ENCODE measurements around the gene UCK2. TPM values are rescaled to one million over a fixed set of nuclear protein-coding genes. Genes with fewer than 3 reads are reported as not detected.

The UCK2 gene
- total RNA-seq, 1 donor from 2014 or later = 110 TPM

DNA sequence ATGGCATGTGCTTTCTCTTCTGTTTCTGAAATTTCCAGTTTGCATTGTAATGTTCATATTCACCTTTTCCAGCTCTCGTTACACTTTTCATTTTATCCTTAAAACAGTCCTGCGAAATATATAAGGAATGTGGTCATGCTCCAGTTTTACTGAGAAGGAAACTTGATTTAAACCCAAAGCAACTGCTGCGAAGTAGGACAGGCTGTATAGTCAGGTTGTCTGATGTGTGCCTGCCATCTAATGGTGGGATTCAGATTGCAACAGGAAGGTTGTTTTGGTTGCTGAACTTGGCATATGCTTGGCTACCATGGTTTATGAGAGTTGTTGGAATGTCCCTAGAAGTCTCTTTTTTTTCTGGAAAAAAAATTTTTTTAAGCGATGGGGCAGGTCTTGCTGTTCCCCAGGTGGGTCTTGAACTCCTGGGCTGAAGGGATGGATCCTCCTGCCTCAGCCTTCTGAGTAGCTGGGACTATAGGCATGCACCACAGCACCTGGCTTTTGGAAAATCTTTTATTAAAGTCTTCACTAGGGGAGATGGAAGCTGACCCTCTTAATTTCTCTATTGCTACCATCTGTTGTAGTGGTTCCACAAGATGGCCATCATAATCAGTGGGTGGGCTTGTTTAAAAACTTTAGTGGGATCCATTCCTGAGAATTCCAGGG lies 86.9 kb downstream of the UCK2 start:
- no peaks in the 10 kb centered on the region for H3K9me3 Mint-ChIP-seq
- intact Hi-C loops (cut with micrococcal nuclease) = loop anchor here (1.0 to 2.0 kb wide), 5 partner anchors 87 to 521 kb away; partner anchors contain the start of genes TMCO1 and UCK2
- peaks cover 2% of the 10 kb centered on the region for H3K36me3 Mint-ChIP-seq (ENCODE audit: low read depth)
- H3K27me3 Mint-ChIP-seq = no peaks in the 10 kb centered on the region
- DNase-seq = peak; percentile 93
- H3K4me1 Mint-ChIP-seq = peaks cover 5% of the 10 kb centered on the region
- no peak overlapping the region for H3K4me3 Mint-ChIP-seq
- H3K27ac Mint-ChIP-seq = no peak overlapping the region

DNA sequence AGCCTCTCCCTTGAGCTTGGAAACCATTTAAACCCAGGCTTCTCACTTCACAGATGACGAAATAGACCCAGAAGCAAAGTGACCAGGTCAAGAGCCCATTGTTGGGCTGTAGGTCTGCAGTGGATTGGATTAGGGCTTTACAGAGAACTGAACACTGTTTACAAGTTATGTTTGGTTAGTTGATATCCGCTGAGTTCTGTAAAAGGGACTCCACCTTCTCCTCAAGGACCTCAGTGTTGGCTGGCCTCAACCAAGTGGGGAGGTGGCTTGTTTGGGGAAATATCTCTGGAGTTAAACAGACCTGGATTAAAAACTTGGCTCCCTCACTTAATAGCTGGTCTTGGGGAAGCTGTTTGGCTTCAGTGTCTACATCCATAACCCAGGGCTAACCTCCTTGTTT lies 88.1 kb downstream of the UCK2 start:
- Mint-ChIP-seq H3K27ac (no peak overlapping the region), H3K36me3 (ENCODE audit: low read depth) (peaks cover 2% of the 10 kb centered on the region), H3K4me3 (no peak overlapping the region), H3K27me3 (peaks cover 2% of the 10 kb centered on the region), H3K4me1 (peaks cover 5% of the 10 kb centered on the region), H3K9me3 (no peaks in the 10 kb centered on the region)
- intact Hi-C loops (cut with micrococcal nuclease) = loop anchor here (2.0 kb wide), 1 partner anchor 147 kb away; the partner anchor contains the start of gene TMCO1
- DNase-seq = no peak

DNA sequence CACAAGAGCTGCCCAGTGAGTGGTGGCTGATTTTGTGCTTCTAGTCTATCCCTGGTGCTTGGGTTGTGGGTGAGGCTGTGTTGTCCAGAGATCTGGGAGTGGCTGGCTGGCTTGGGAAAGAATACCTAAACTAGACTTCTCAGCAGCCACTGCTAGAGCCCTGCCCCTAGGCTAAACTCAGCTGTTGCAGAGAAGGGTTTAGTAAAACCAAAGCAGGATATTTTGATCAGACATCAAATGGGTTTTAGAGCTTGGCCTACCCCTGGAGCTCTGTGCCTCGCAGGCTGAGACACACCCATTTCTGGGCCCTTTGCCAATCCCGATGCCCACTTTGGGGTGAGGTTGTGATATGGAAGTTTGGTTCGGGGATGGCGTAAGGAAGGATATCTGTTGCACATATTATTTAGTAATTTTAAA lies 88.5 kb downstream of the UCK2 start:
- Mint-ChIP-seq H3K9me3 (no peaks in the 10 kb centered on the region), H3K4me1 (peaks cover 5% of the 10 kb centered on the region), H3K27ac (no peak overlapping the region), H3K36me3 (ENCODE audit: low read depth) (peaks cover 2% of the 10 kb centered on the region), H3K27me3 (peaks cover 2% of the 10 kb centered on the region), H3K4me3 (no peak overlapping the region)
- DNase-seq = no peak
- intact Hi-C loops (cut with micrococcal nuclease) = loop anchor here (2.0 kb wide), 1 partner anchor 147 kb away; the partner anchor contains the start of gene TMCO1

- no peak for DNase-seq
- H3K27me3 Mint-ChIP-seq = peaks cover 2% of the 10 kb centered on the region
- H3K4me1 Mint-ChIP-seq = peaks cover 5% of the 10 kb centered on the region
- peaks cover 2% of the 10 kb centered on the region for H3K36me3 Mint-ChIP-seq (ENCODE audit: low read depth)
- intact Hi-C loops (cut with micrococcal nuclease) = no loop called here
- H3K9me3 Mint-ChIP-seq = no peaks in the 10 kb centered on the region
- no peak overlapping the region for H3K27ac Mint-ChIP-seq
- H3K4me3 Mint-ChIP-seq = no peak overlapping the region
Measured at GRCh38 chr1:165917166-165917565, 89.8 kb downstream of the UCK2 start.

- Mint-ChIP-seq H3K27me3 (peaks cover 15% of the 10 kb centered on the region), H3K9me3 (no peaks in the 10 kb centered on the region), H3K4me3 (no peak overlapping the region), H3K4me1 (peaks cover 11% of the 10 kb centered on the region), H3K27ac (no peak overlapping the region), H3K36me3 (ENCODE audit: low read depth) (no peaks in the 10 kb centered on the region)
- intact Hi-C loops (cut with micrococcal nuclease) = loop anchor here (1.0 kb wide), 1 partner anchor 555 kb away; no protein-coding TSS in a partner anchor
- DNase-seq = no peak
Measured at GRCh38 chr1:165924117-165924516, 96.7 kb downstream of the UCK2 start.

DNA sequence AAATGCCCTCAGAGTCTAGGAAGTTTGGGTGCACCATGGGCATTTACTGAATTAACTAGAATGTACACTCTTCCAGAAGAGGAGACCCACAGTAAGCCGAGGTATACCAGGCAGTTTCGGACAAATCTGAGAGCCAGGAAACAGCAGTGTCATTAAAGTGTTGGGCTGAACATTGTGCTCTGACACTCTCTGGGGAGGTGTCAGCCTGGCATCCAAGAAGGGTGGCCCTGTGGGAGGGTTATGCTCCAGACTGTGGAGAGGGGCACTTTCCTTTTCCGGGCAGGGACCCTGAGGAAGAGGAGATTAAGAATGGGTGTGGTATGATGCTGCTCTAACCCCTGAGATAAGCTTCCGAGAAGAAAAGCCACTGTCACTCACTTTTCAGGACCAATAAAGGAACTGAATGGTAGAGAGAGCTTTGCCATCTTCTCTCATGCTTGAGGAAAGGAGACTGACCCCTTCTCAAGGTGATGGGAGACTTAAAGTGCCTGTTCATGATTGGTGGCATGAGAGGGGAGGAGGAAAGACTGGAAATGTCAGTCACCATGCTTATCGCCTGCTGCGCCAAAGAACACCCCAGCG lies 98.2 kb downstream of the UCK2 start:
- Mint-ChIP-seq H3K27ac (no peak overlapping the region), H3K4me3 (no peak overlapping the region), H3K36me3 (ENCODE audit: low read depth) (no peaks in the 10 kb centered on the region), H3K9me3 (no peaks in the 10 kb centered on the region), H3K27me3 (peaks cover 15% of the 10 kb centered on the region), H3K4me1 (peaks cover 11% of the 10 kb centered on the region)
- intact Hi-C loops (cut with micrococcal nuclease) = loop anchor here (5.0 kb wide), 2 partner anchors 247 to 1132 kb away; no protein-coding TSS in a partner anchor
- no peak for DNase-seq

DNA sequence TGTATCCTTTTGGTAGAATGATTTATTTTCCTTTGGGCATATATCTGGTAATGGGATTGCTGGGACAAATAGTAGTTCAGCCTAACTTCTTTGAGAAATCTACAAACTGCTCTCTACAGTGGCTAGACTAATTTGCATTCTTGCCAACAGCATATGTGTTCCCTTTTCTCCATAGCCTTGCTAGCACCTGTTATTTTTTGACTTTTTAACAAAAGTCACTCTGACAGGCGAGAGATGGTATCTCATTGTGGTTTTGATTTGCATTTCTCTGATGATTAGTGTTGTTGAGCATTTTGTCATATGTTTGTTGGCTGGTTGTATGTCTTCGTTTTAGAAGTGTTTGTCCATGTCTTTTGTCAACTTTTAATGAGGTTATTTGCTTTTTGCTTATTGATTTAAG lies 99.8 kb downstream of the UCK2 start:
- H3K4me1 Mint-ChIP-seq = peaks cover 11% of the 10 kb centered on the region
- H3K4me3 Mint-ChIP-seq = no peak overlapping the region
- H3K27me3 Mint-ChIP-seq = peaks cover 16% of the 10 kb centered on the region
- intact Hi-C loops (cut with micrococcal nuclease) = loop anchor here (5.0 kb wide), 2 partner anchors 245 to 1130 kb away; no protein-coding TSS in a partner anchor
- no peaks in the 10 kb centered on the region for H3K9me3 Mint-ChIP-seq
- no peak for DNase-seq
- H3K36me3 Mint-ChIP-seq (ENCODE audit: low read depth) = no peaks in the 10 kb centered on the region
- no peak overlapping the region for H3K27ac Mint-ChIP-seq

DNA sequence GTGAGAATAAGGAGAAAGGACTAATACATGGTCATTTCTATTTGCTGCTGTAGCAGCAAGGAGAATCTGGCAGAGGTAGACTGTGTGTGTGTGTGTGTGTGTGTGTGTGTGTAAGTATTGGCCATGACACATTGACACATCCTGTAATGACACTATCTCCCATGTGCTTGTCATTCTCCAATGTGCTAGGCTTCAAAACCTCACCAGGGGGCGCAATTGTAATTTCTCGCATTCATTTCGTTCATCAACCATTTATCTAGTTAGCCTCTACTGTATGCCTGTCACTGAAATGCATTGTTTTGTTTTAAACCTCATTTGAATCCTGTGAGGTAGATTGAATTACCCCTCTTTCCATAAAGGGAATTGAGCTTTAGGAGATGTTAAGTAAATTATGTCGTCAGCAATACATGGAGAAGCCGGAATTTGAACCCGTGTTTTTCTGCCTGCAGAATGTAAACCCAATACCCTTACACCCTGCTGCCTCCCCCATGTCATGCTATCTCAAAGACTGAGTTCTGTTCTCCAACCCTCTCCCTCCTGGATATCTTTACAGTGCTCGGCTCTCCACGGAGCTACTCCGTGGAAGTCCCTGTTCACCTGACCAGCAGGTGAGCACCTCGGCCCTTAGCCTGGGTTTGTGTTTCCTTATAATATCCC lies 100.8 kb downstream of the UCK2 start:
- Mint-ChIP-seq H3K4me3 (no peak overlapping the region), H3K9me3 (no peaks in the 10 kb centered on the region), H3K27me3 (peaks cover 10% of the 10 kb centered on the region), H3K36me3 (ENCODE audit: low read depth) (no peaks in the 10 kb centered on the region), H3K4me1 (peaks cover 11% of the 10 kb centered on the region), H3K27ac (peak overlapping the region; percentile 13)
- intact Hi-C loops (cut with micrococcal nuclease) = loop anchor here (1.0 to 5.0 kb wide), 3 partner anchors 244 to 1129 kb away; no protein-coding TSS in a partner anchor
- DNase-seq = peak; percentile 87

- no peaks in the 10 kb centered on the region for H3K9me3 Mint-ChIP-seq
- H3K4me1 Mint-ChIP-seq = peaks cover 11% of the 10 kb centered on the region
- intact Hi-C loops (cut with micrococcal nuclease) = no loop called here
- H3K27me3 Mint-ChIP-seq = peaks cover 5% of the 10 kb centered on the region
- no peaks in the 10 kb centered on the region for H3K36me3 Mint-ChIP-seq (ENCODE audit: low read depth)
- DNase-seq = no peak
- H3K27ac Mint-ChIP-seq = no peak overlapping the region
- H3K4me3 Mint-ChIP-seq = no peak overlapping the region
Measured at GRCh38 chr1:165930961-165931360, 103.5 kb downstream of the UCK2 start.

- H3K4me3 Mint-ChIP-seq = no peak overlapping the region
- no peaks in the 10 kb centered on the region for H3K36me3 Mint-ChIP-seq (ENCODE audit: low read depth)
- no peak for DNase-seq
- no peaks in the 10 kb centered on the region for H3K4me1 Mint-ChIP-seq
- H3K27ac Mint-ChIP-seq = no peak overlapping the region
- peaks cover 6% of the 10 kb centered on the region for H3K27me3 Mint-ChIP-seq
- intact Hi-C loops (cut with micrococcal nuclease) = no loop called here
- H3K9me3 Mint-ChIP-seq = no peaks in the 10 kb centered on the region
Measured at GRCh38 chr1:165933446-165934170, 106.2 kb downstream of the UCK2 start.

DNA sequence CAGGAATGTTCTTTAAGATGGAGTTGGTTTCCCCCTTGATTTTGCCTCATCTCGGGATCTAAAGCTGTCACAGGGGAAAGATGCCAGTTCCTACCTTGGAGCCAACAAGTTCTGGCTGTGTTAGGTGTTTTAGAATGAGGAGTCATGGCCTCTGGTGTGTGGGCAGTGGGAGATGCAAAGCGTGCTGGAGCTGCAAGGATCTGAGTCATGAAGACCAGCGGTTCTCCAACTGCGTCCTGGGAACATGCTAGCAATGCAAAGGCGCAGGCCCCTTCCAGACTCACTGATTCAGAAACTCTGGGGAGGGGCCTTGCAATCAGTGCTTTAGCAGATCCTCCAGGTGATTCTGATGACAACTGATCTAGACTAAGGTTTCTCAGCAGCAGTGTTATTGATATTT lies 109.1 kb downstream of the UCK2 start:
- H3K4me3 Mint-ChIP-seq = no peak overlapping the region
- H3K27me3 Mint-ChIP-seq = peaks cover 2% of the 10 kb centered on the region
- H3K4me1 Mint-ChIP-seq = no peaks in the 10 kb centered on the region
- no peaks in the 10 kb centered on the region for H3K36me3 Mint-ChIP-seq (ENCODE audit: low read depth)
- intact Hi-C loops (cut with micrococcal nuclease) = no loop called here
- no peak overlapping the region for H3K27ac Mint-ChIP-seq
- no peak for DNase-seq
- no peaks in the 10 kb centered on the region for H3K9me3 Mint-ChIP-seq

DNA sequence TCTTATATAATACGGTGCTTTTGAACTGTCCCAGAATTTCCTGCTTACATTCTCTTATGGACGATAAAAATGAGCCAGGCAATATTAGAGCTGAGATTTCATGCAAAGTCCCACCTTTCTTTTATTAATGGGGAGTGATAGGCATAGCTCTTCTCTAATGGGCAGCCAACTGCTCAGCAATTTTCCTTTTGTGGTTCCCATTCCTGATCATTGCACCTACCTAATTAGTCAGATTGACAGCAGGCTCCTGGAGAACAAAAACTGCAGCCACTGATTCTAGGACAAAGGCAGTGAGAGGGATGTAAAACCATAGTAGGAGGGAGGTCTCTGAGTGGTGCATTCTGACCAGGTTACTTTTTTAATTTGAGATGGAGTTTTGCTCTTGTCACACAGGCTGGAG lies 110.4 kb downstream of the UCK2 start:
- Mint-ChIP-seq H3K9me3 (no peaks in the 10 kb centered on the region), H3K27ac (no peak overlapping the region)

DNA sequence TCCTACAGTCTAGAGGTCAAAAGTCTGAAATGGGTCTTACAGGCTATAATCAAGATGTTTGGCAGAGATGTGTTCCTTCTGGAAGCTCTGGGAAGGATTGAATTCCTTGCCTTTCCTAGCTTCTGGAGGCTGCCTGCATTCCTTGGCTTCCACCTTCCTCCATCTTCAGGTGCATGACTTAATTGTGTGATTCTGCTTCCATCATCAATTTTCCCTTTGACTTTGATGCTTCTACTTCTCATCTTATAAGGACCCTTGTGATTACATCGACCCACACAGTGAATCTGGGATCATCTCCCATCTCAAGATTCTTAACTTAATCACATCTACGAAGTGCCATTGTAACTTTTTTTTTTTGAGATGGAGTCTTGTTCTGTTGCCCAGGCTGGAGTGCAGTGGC lies 111.4 kb downstream of the UCK2 start:
- H3K9me3 Mint-ChIP-seq = no peaks in the 10 kb centered on the region
- intact Hi-C loops (cut with micrococcal nuclease) = no loop called here
- DNase-seq = no peak
- no peak overlapping the region for H3K4me3 Mint-ChIP-seq
- H3K27ac Mint-ChIP-seq = no peak overlapping the region
- no peaks in the 10 kb centered on the region for H3K36me3 Mint-ChIP-seq (ENCODE audit: low read depth)
- H3K27me3 Mint-ChIP-seq = peaks cover 5% of the 10 kb centered on the region
- H3K4me1 Mint-ChIP-seq = peaks cover 2% of the 10 kb centered on the region

More for the DNA sequence above, 110.4 kb downstream of the UCK2 start:
- intact Hi-C loops (cut with micrococcal nuclease) = no loop called here
- H3K4me3 Mint-ChIP-seq = no peak overlapping the region
- no peaks in the 10 kb centered on the region for H3K36me3 Mint-ChIP-seq (ENCODE audit: low read depth)
- peaks cover 5% of the 10 kb centered on the region for H3K27me3 Mint-ChIP-seq
- no peak for DNase-seq
- H3K4me1 Mint-ChIP-seq = no peaks in the 10 kb centered on the region

Data from activated CD4-positive, alpha-beta T cell treated with anti-CD3 and anti-CD28 coated beads, Interleukin-2, amount 10 ng/mL, durations not matched to agents 24 days and 14 days (primary cell).